Measurements from ENCODE around the gene RPL41.
"Not testable (repeated sequence)": the region's sequence is repeated elsewhere in the genome, so short reads cannot be mapped to it uniquely, and the experiment has no call there.

RPL41 gene

DNA sequence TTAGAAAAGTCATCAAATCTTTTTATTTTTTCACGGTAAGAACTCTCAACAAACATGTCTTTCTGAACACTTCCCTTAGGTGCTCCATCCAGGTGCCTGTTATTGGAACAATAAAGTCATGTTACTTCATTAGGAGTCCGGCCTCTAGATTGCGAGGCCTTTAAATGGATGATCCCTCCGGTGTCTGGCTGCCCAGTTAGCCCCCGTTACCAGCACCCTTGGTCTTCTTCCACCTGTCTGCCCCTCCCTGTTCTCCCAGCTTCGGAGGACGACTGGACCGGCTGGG lies 12.7 kb upstream of the RPL41 start:
- DNase-seq = no peak

- peak; percentile 93 for DNase-seq
Observed at GRCh38 chr12:56104109-56104814, 12.2 kb upstream of the RPL41 start, which contains the start of gene PA2G4. PA2G4 (plus strand) TSS chr12:56104559; CDS start chr12:56104738, 179 bp downstream.

DNA sequence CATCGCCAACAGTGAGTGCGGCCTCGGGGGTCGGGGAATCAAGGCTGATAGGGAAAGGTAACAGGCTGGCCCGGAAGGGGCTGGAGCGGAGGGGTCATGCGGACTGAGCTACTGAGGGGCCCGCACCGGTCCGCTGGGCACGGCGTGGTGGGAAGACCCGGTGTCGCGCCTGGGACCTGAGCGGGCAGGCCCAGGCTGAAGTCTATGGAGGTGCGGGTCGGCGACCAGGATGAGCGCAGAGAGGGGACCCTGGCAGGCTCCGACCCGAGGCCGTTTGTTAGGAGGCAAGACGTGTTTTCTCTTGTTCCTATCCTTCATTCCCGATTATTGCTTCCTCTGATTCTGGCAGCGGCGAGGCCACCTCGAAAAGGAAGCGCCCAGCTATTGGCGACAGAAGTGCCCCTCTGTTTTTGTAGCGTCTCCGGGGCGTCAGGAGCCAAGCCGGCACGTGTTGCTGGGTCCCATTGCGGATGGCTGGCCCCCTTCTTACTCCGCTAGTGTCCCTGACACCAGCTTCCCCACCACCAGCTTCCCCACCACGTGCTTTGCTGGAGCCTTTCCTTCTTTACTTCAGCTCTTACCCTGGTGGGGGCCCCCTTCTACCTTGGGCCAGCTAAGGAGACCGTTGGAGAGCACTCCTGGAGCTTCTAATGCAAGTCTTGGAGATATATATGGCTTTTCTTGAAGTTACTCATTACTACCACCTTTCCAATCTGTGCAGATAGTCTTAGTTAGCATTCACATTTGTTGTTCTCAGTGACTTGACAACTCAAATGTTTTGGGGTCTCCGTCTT lies 11.4 kb upstream of the RPL41 start:
- DNase-seq = no peak

DNA sequence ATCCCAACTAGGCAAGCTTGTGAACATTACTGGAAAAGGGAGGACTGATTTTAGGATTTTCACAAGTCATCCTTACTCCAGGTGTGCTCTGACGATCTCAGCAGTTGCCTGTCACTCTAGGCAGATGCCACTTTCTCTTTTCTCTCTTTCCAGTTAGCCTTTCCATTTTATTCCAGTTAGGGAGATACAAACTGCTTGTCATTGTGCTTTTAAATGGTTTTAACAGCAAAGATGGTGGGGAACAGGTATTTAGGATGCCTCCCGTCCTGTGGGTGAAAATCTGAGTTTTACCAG lies 10.9 kb upstream of the RPL41 start:
- no peak for DNase-seq

DNA sequence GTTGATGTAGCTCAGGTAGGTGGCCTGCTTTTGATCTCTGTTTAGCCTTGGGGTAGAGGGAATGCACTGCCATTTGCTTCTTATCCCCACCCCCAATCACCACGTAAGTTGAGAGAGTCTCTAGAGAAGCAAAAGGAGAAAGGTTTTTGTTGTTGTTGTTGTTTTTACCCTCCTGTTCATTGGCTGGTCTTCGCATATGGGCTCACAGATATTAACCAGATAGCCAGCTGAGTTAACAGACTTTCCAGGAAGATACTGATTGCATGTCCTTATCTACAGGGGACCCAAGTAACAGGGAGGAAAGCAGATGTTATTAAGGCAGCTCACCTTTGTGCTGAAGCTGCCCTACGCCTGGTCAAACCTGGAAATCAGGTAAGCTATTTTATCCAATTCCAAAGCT lies 9.2 kb upstream of the RPL41 start:
- no peak for DNase-seq

GRCh38 chr12:56110571-56110970 lies 5.9 kb upstream of the RPL41 start:
- DNase-seq = no peak

DNA sequence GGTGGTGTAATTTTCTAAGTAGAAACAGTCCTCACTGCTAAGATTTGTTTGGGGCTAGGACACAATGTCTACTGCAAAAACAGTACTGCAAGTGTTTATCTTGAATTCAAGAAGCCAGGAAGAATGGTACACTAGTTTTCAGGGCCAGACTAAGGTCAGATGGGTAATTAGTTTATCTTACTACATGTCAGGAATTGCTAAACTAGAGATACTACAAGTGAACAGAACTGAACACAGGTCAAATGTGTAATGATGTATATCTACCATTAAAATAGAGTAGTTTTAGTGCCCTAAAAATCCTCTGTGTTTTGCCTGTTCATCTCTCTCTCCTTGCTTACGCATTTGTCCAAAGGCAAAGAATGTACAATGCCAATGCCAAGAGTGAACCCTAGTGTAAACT lies 2.3 kb upstream of the RPL41 start:
- no peak for DNase-seq

DNA sequence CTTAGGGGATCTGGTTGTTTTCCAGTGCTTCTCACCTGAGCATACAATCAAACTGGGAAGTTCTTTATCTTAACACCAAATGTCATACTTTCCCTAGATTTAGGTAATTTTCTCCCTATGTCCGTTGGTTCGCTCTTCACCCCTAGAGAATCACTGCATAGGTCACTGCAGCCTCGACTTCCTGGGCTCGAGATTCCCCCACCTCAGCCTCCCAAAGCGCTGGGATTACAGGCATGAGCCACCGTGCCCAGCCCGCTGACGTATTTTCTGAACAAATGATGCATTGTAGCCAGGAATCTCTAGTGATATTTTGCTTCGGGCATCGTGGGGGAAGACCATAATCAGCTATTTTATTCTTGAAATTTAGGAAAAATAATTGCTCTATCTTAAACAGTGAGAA lies 1.1 kb upstream of the RPL41 start:
- no peak for DNase-seq

- not testable (repeated sequence) for DNase-seq
Observed at GRCh38 chr12:56117082-56117706, 761 bp downstream of the RPL41 start.

- DNase-seq = peak; percentile 96
Observed at GRCh38 chr12:56117778-56118687, 1.6 kb downstream of the RPL41 start, which contains the start of gene ZC3H10. ZC3H10 (plus strand) TSS chr12:56118266; CDS start chr12:56120563, 2,297 bp downstream.

- no peak for DNase-seq
Observed at GRCh38 chr12:56118688-56119357, 2.4 kb downstream of the RPL41 start.

- DNase-seq = peak; percentile 56
Observed at GRCh38 chr12:56119361-56119796, 2.9 kb downstream of the RPL41 start.

- no peak for DNase-seq
Observed at GRCh38 chr12:56120158-56120846, 3.9 kb downstream of the RPL41 start.

DNA sequence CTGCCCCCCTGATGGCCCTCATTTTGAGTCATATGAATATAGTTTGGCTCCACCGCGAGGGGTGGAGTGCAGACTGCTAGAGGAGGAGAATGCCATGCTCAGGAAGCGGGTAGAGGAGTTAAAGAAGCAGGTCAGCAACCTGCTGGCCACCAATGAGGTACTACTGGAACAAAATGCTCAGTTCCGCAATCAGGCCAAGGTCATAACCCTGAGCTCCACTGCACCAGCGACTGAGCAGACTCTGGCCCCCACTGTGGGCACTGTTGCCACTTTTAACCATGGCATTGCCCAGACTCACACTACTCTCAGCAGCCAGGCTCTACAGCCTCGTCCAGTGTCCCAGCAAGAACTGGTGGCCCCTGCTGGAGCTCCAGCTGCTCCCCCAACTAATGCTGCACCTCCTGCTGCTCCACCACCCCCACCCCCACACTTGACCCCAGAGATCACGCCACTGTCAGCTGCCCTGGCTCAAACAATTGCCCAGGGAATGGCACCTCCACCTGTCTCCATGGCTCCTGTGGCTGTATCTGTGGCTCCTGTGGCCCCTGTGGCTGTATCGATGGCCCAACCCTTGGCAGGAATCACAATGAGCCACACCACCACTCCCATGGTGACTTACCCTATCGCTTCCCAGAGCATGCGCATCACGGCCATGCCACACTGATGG lies 4.9 kb downstream of the RPL41 start:
- no peak for DNase-seq

- no peak for DNase-seq
Observed at GRCh38 chr12:56122637-56123036, 6.2 kb downstream of the RPL41 start.

DNA sequence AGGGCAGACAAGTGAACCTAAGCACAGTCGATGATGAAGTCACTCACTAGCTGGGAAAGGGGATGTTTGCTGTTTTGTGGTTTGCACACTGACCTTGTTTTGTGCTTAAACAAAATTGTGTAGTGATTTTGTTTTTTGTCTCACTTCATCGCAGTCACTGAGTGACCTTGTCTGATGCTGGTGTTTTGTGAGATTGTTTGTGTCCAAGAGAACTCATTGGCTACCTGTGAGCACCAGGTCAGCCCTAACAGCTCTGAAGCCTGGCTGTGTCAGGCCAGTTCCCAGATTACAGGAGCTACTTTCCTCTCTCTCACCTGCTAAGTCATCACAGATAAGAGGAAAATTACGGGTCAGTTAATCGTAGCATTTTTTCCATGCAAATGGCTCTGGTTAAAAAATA lies 7.7 kb downstream of the RPL41 start:
- DNase-seq = no peak

DNA sequence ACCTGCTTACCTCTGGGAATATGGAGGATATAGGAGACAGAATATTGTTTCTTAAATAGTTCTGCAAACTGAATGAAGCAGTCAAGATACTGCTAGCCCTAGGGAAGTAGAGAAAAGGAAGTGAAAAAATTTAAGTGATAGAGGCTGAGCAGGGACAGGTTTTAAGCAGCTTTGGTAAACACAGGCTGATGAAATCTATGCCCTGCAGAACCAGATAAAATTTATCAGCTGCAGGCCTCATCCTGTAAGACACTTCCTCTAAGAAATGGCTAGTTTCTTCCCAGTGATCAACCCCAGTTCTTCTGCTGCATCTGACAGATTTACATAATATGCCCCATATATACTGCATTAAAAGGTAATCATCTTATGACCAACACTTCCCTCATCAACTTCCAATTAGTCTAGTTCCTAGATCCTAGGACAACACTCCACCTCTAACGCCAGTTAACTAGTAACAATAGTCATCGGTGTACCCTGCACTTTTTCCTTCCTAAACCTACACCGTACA lies 10.4 kb downstream of the RPL41 start:
- no peak for DNase-seq

DNA sequence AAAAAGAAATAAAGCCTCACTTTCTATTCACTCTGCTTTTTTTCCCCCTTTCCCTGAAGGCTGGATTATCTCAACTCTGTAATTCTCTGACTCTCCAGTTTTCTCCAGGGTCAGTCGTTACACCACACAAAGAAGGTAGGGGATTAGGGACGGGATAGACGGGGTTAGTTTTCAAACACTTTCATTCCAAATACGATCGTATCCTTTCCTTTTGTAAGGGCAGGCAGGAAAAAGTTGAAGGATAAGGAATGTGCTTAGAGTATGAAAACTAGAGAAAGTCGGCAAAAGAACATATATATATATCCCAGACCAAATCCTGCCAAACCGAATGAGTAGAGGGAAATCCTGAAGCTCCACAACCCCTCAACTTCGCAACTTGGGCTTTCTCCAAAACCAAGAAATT lies 11.1 kb downstream of the RPL41 start:
- DNase-seq = no peak

GRCh38 chr12:56127888-56128669 lies 11.6 kb downstream of the RPL41 start, which contains the start of gene ESYT1:
ESYT1 (plus strand) TSS chr12:56128267; CDS start chr12:56128320, 53 bp downstream.
- peak; percentile 95 for DNase-seq

DNA sequence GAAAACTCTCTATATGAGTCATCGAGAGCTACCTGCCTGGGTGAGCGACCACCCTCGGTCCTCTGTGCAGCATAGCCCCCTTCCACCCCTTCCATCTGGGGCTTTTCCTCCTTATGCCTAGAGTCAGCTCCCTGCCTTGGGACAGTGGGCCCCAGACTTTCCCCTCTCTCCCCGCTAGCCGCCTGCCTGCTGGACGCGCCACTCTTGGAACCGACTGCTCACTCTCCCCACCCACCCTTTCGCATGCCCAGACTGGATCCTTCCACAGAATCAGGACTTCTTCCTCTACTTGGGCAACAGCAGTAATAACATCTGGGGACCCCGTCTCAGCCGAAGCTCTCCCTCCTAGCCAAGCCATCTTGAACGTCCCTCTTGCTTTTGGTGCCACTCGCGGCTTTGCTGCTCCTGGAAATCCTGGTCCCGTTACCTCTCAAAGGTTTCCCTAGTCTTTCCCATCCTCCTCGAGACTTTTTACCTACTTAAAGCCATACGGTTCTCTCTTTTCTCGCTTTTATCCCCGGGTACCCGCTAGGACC lies 12.3 kb downstream of the RPL41 start:
- no peak for DNase-seq

Data from NCI-H2227 treated with DMSO at 0.1 percent for 48 hours (cell line).